Stimulated activated CD4-positive, alpha-beta T cell treated with anti-CD3 and anti-CD28 coated beads, Interleukin-2, amount 100 ng/mL, for 24 hours (primary cell): Measurements from ENCODE around the gene PRKAG3.

Source experiments
- DNase-seq, 2 donors: peaks; one replicate each; pipeline ENCODE4 v3.0.0-alpha.2; 2020

The PRKAG3 gene

DNA sequence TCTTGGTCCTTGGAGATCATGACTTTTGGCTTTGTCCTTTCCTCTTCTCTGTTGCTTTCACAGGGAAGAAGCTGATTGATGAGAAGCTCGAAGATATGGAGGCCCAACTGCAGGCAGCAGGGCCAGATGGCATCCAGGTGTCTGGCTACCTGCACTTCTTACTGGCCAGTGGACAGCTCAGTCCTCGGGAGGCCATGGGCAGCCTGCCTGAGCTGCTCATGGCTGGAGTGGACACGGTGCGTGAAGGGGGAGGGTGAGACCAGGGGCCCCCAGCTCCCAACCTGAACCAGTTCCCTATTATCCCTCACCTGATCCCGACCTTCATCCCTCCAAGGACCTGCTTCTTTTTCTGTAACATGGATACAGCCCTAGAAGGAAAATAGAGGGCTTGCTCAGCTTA is 18.7 kb downstream of the PRKAG3 start:
- no peak for DNase-seq

DNA sequence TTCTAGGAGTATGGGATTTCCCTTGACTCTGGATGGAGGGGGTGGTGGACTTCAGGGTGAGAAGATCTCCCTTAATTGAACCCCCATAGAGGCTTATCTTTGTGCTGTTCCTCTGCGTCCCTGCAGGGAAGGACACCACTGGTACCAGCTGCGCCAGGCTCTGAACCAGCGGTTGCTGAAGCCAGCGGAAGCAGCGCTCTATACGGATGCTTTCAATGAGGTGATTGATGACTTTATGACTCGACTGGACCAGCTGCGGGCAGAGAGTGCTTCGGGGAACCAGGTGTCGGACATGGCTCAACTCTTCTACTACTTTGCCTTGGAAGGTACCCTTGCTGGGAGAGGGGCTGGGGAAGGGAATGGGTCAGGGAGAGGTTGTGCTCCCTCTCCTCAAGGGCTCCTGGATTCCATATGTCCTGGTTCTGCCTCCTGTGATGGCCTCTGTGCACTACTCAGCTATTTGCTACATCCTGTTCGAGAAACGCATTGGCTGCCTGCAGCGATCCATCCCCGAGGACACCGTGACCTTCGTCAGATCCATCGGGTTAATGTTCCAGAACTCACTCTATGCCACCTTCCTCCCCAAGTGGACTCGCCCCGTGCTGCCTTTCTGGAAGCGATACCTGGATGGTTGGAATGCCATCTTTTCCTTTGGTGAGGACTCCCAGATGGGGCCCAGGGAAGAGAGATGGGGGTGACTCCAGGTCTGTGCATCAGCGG is 19.3 kb downstream of the PRKAG3 start:
- no peak for DNase-seq

DNA sequence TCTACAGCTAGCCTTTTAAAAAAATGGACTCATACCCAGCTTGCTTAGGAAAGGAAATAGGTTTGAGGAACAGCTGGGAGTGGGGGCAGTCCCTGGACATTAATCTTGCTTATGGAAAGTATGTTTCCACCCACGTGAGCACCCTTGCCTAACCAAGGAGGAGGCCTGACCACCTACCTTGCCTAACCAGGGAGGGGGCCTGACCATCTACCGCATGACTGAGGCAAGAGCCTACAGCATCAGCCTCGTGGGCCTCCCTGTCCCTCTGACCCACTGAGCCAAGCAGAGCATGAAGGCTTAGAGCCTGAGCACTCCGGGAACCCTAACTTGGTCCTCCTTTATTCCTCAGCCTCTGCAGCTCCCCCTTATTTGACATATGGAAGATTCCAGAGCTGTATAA is 20.2 kb downstream of the PRKAG3 start:
- no peak for DNase-seq

- DNase-seq, result no peak
Observed at GRCh38 chr2:218810256-218810655, 21.3 kb downstream of the PRKAG3 start.

GRCh38 chr2:218809515-218809914 is 22.1 kb downstream of the PRKAG3 start:
- no peak for DNase-seq

- no peak for DNase-seq
Observed at GRCh38 chr2:218807626-218808025, 24.0 kb downstream of the PRKAG3 start.

GRCh38 chr2:218806346-218806978 is 25.1 kb downstream of the PRKAG3 start:
- DNase-seq, result no peak

- DNase-seq, result no peak
Observed at GRCh38 chr2:218805627-218806026, 26.0 kb downstream of the PRKAG3 start.

- no peak for DNase-seq
Observed at GRCh38 chr2:218804817-218805216, 26.8 kb downstream of the PRKAG3 start.

DNA sequence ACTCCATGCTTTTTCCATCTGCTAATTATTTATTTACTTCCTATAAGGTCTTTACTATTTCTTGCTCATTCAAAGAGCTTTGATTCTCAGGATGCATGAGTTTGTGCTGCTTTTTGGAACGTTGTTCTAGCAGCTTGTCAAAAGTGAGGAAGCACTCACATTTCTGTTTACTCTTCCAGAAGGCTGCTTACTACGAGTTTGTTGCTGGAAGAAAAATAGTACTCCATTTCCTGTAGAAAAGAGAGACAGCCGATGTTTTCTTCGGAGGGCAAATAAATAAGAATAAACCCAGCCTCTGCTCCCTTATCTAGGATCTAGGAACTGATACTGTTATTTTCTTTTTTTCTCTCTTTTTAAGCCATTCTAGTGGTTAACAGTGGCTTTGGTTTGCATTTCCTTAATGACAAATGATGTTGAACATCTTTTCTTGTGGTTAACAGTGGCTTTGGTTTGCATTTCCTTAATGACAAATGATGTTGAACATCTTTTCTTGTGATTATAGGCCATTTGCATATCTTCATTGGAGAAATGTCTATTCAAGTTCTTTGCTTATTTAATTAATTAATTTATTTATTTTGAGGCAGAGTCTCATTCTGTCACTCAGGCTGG is 29.1 kb downstream of the PRKAG3 start:
- DNase-seq, result no peak

- DNase-seq, result no peak
Observed at GRCh38 chr2:218799990-218800389, 31.6 kb downstream of the PRKAG3 start.

- no peak for DNase-seq
Observed at GRCh38 chr2:218798767-218799504, 32.7 kb downstream of the PRKAG3 start.

DNA sequence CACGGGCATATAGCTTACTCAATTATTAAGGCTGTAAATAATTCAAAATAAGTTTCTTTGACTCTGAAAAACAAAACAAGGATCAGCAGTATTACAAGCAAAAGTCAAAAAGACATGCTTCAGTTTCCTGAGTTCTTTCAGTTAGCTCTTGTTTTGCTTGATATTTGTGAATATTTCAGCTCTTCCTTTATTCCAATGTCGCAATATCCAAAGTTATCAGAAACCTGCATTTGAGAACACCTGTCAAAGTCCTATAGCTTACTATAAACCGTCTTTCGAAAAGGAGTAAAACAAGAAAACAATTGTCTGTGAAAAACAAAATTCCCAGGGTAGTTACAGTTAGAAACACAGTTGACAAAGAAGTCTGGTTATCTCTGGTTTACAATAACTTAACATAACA is 34.9 kb downstream of the PRKAG3 start:
- no peak for DNase-seq

DNA sequence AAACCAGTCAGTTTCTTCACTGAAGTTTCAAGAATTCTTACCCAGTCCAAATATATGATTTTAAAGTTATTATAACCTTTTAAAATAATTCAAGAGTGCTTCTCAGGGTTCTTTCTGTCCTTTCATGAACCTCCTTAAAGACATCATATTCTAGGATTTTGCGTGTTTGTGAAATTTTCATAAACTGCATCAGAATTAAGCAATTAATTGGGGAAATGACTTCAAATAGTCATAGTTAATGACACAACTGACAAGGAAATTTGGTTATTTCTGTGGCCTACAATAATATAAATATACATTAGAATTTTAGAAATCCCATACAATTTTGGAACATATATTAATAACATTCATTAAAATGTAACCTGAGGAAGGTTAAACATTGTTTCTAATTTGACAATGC is 39.2 kb downstream of the PRKAG3 start:
- DNase-seq, result no peak

- DNase-seq, result no peak
Observed at GRCh38 chr2:218788529-218789255, 42.9 kb downstream of the PRKAG3 start.

DNA sequence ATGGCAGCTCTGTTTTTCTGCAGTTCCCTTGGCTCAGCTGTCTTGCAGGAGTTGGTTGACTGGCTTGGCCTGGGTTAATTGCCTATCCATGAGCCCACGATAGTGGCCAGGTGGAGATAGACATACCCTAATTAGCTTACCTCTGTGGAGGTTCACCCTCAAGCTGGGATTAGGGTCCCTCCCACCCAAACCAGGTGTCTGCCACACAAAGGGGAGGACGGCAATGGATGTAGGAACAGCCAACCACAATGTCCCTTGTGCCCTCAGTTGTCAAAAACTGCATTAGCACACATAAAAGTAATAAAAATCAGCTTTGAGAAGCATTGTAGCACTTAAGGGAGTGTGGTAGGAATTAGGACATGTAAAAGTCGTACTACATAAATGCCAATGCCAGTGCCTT is 45.5 kb downstream of the PRKAG3 start:
- DNase-seq, result no peak

DNA sequence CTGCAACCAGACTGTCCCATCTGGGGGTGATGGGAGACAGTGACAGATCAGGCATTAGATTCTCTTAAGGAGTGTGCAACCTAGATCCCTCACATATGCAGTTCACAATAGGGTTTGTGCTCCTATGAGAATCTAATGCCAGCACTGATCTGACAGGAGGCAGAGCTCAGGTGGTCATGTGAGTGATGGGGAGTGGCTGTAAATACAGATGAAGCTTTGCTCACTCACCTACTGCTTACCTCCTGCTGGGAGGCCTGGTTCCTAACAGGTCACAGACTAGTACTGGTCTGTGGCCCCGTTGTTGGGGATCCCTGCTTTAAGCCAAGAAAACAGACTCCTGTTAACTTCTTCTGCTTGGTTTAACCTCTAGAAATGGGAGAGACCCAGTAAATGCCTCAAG is 46.5 kb downstream of the PRKAG3 start:
- DNase-seq, result no peak

GRCh38 chr2:218783688-218784087 is 47.9 kb downstream of the PRKAG3 start:
- no peak for DNase-seq

DNA sequence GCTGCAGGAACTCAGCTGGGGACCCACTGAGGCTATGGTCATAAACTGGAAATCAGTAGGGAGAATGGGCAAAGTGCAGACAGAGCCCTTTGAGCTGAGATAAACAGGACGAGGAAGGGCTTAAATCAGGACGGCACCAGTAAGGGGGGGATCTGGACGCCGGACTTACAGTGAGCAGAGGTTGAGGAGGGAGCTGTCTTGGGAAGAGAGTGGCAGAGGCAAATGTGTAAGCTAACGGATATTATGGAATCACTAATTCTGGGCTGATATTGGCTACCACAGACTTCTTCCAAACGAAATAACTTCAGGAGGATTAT is 49.1 kb downstream of the PRKAG3 start:
- no peak for DNase-seq

GRCh38 chr2:218781691-218782527 is 49.7 kb downstream of the PRKAG3 start, which contains the start of gene CYP27A1:
Gene CYP27A1, plus strand, starts transcription at chr2:218782147. Its CDS starts 36 bp downstream, at chr2:218782183.
- peak in 1 of 2 donors; percentile 8 for DNase-seq

DNA sequence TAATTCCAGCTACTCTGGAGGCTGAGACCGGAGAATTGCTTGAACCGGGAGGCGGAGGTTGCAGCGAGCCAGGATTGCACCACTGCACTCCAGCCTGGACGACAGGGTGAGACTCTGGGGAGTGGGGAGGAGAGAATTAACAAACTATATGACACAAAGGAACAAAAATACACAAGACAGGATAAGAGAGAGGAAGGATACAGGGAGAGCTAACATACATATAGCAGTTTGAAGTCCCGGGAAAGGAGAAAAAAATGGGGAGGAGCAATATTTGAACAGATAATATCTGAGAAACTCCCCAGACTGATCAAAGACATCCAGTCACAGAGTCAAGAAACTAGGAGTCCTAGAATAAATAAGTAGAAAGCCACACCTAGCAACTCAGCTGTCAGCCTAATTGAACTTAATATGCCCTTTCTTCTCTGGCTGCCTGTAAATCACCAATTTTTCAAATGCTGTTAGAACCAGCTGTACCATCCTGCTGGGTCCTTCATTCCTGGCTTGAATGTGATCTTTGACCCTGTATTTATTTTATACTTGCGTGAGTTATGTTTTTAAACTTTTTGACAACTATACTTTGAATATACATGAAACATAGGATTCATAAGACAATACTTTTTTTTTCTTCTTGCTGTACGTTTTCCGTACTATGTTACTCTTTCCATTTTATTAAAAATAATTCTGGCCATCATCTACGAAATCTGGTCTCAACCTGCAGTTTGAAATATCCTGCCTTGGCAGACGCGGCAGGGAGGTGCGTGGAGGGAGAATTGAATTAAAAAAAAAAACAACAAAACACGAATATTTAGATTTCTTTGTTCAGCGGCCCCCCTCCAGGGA is 50.5 kb downstream of the PRKAG3 start:
- no peak for DNase-seq
